GM23338 (cell line): Measurements from ENCODE around the gene AHNAK. TPM values are rescaled to one million over a fixed set of nuclear protein-coding genes. Genes with fewer than 3 reads are reported as not detected.

Experiments
- ATAC-seq: fragments of 200-7000 bp; cut with Tn5 transposase; 3 replicates; pipeline ENCODE4 v1.9.1; 2020
- DNase-seq: peaks from one replicate; pipeline ENCODE4 v3.0.0-alpha.2; 2015; ENCODE audit warnings: low spot score
- H2AFZ ChIP-seq: fragments of 200-600 bp; sonication (generic); 2 replicates; pipeline ENCODE4 v1.8.0; 2016; ENCODE audit warnings: antibody characterized with exemption, mild to moderate bottlenecking, moderate library complexity
- H3F3A ChIP-seq: fragments of 200-600 bp; sonication (generic); replicated peaks from 2 replicates; pipeline ENCODE4 v1.8.0; 2017; ENCODE audit warnings: antibody characterized with exemption, mixed run types, low read depth
- H3K27ac ChIP-seq: fragments of 200-600 bp; sonication (generic); 2 replicates; pipeline ENCODE4 v1.6.1; 2016; ENCODE audit warnings: low read depth
- H3K27me3 ChIP-seq: fragments of 200-600 bp; sonication (generic); 2 replicates; pipeline ENCODE4 v1.8.0; 2016; ENCODE audit warnings: mild to moderate bottlenecking, mixed run types, moderate library complexity; ENCODE audit not compliant: insufficient read depth
- H3K36me3 ChIP-seq: fragments of 200-600 bp; sonication (generic); 2 replicates; pipeline ENCODE4 v1.8.0; 2016; ENCODE audit warnings: mild to moderate bottlenecking; ENCODE audit not compliant: insufficient read depth
- H3K4me1 ChIP-seq: fragments of 200-600 bp; sonication (generic); 2 replicates; pipeline ENCODE4 v1.8.0; 2016; ENCODE audit warnings: mild to moderate bottlenecking, moderate library complexity; ENCODE audit not compliant: insufficient read depth
- H3K4me2 ChIP-seq: fragments of 200-600 bp; sonication (generic); 2 replicates; pipeline ENCODE4 v1.7.1; 2017; ENCODE audit warnings: mixed run types
- H3K4me3 ChIP-seq: fragments of 200-600 bp; sonication (generic); 2 replicates; pipeline ENCODE4 v1.6.1; 2016; ENCODE audit warnings: mixed run types
- H3K79me2 ChIP-seq: fragments of 200-600 bp; sonication (generic); replicated peaks from 2 replicates; pipeline ENCODE4 v1.8.0; 2017; ENCODE audit warnings: mild to moderate bottlenecking; ENCODE audit not compliant: insufficient read depth
- H3K9me2 ChIP-seq: fragments of 200-600 bp; sonication (generic); 2 replicates; pipeline ENCODE4 v1.8.0; 2017; ENCODE audit not compliant: insufficient read depth
- H4K20me1 ChIP-seq: fragments of 200-600 bp; sonication (generic); replicated peaks from 2 replicates; pipeline ENCODE4 v1.8.0; 2017; ENCODE audit warnings: mild to moderate bottlenecking; ENCODE audit not compliant: insufficient read depth
- H3K27ac Mint-ChIP-seq: 2 replicates; pipeline ENCODE4 v1.8.0; 2020; ENCODE audit warnings: inconsistent platforms, mild to moderate bottlenecking, moderate library complexity, mixed read lengths
- H3K27me3 Mint-ChIP-seq: 3 replicates; pipeline ENCODE4 v1.8.0; 2022; ENCODE audit warnings: low read depth, mild to moderate bottlenecking, moderate library complexity, mixed read lengths, inconsistent platforms; ENCODE audit not compliant: insufficient read depth, poor library complexity
- H3K36me3 Mint-ChIP-seq: 3 replicates; pipeline ENCODE4 v1.8.0; 2021; ENCODE audit warnings: low read depth, mild to moderate bottlenecking, inconsistent platforms, moderate library complexity, mixed read lengths
- H3K4me1 Mint-ChIP-seq: 3 replicates; pipeline ENCODE4 v1.8.0; 2020; ENCODE audit warnings: mild to moderate bottlenecking, inconsistent platforms, mixed read lengths
- H3K4me3 Mint-ChIP-seq: 3 replicates; pipeline ENCODE4 v1.8.0; 2021; ENCODE audit warnings: moderate library complexity, mild to moderate bottlenecking, inconsistent platforms, mixed read lengths
- H3K9me3 Mint-ChIP-seq: 3 replicates; pipeline ENCODE4 v1.8.0; 2020; ENCODE audit warnings: moderate library complexity, mild to moderate bottlenecking, inconsistent platforms, mixed read lengths
- CREB1 ChIP-seq: fragments of 250-450 bp; sonication (Bioruptor Pico); IDR thresholded peaks from 2 replicates; pipeline ENCODE4 v1.5.0; 2020; ENCODE audit warnings: low read depth, mild to moderate bottlenecking, moderate library complexity
- CTCF ChIP-seq, 2 experiments: fragments of 200-600 bp in 1 of 2; sonication (generic) in 1 of 2; conservative IDR thresholded peaks; 2 replicates each; pipeline versions ENCODE4 v1.5.1 to v1.6.1; 2016 to 2017; ENCODE audit warnings: antibody characterized with exemption in 2 of 2, low read depth in 2 of 2, mild to moderate bottlenecking in 2 of 2, moderate library complexity in 1 of 2
- ETS1 ChIP-seq: IDR thresholded peaks from 2 replicates; pipeline ENCODE4 v1.6.1; 2016; ENCODE audit warnings: antibody characterized with exemption
- EZH2 ChIP-seq: fragments of 200-600 bp; sonication (generic); IDR thresholded peaks from one replicate; pipeline ENCODE4 v1.8.0; 2017; ENCODE audit warnings: antibody characterized with exemption, mild to moderate bottlenecking, low read depth; ENCODE audit not compliant: unreplicated experiment
- JUNB ChIP-seq: IDR thresholded peaks from one replicate; pipeline ENCODE4 v1.6.1; 2016; ENCODE audit warnings: antibody characterized with exemption; ENCODE audit not compliant: unreplicated experiment
- POLR2AphosphoS5 ChIP-seq: IDR thresholded peaks from 2 replicates; pipeline ENCODE4 v1.6.1; 2016; ENCODE audit warnings: antibody characterized with exemption, low read depth
- STAT1 ChIP-seq: IDR thresholded peaks from one replicate; pipeline ENCODE4 v1.6.1; 2016; ENCODE audit warnings: antibody characterized with exemption; ENCODE audit not compliant: unreplicated experiment
- ZNF462 ChIP-seq: fragments of 250-450 bp; sonication (Bioruptor Pico); IDR thresholded peaks from 2 replicates; pipeline ENCODE4 v1.5.0; 2020; ENCODE audit warnings: mild to moderate bottlenecking, moderate library complexity
- polyA plus RNA-seq: library from polyadenylated mRNA; unstranded; fragments of >200 nt; fragmentation: Nextera tagmentation; extraction: Ambion mirVana; gene quantifications from 2 replicates; pipeline ENCODE4 v1.2.1, GENCODE V29; 2016
- total RNA-seq: library from RNA; depleted of rRNA; stranded (reverse); fragments of >200 nt; shearing (Covaris generic); gene quantifications from 2 replicates; pipeline ENCODE4 v1.2.3, GENCODE V29; 2014

Gene AHNAK
- total and polyA plus RNA-seq, 2 experiments from 2014 or later, result 0.91 to 2.1 TPM

GRCh38 chr11:62472063-62472884 is 74.3 kb downstream of the AHNAK start:
- Histone ChIP-seq H2AFZ (no peak overlapping the region), H3K4me3 (no peak overlapping the region), H4K20me1 (no peaks in the 10 kb centered on the region), H3K4me1 (no peaks in the 10 kb centered on the region), H3K27ac (no peak overlapping the region), H3K27me3 (no peaks in the 10 kb centered on the region), H3K79me2 (no peaks in the 10 kb centered on the region), H3K36me3 (no peaks in the 10 kb centered on the region), H3F3A (no peaks in the 10 kb centered on the region), H3K9me2 (no peaks in the 10 kb centered on the region), H3K4me2 (no peak overlapping the region)
- Mint-ChIP-seq H3K36me3 (no peaks in the 10 kb centered on the region), H3K4me3 (no peak overlapping the region), H3K4me1 (no peaks in the 10 kb centered on the region), H3K27ac (no peak overlapping the region), H3K9me3 (no peaks in the 10 kb centered on the region), H3K27me3 (peaks cover 10% of the 10 kb centered on the region)
- DNase-seq (no peak), ATAC-seq (no peak; the same call in 2 of the 3 replicates)
- no peak for TF ChIP-seq POLR2AphosphoS5
- no peak for TF ChIP-seq CREB1 (CRISPR knock-in tag)
- no peak for TF ChIP-seq ETS1
- TF ChIP-seq EZH2, result no peak
- no peak for TF ChIP-seq JUNB
- no peak for TF ChIP-seq ZNF462 (CRISPR knock-in tag)
- TF ChIP-seq CTCF (conservative IDR thresholded peaks at IDR 0.05; ENCODE audit: low read depth in 2 of 2), result no peak
- no peak for TF ChIP-seq STAT1
